Activated T-cell treated with anti-CD3 and anti-CD28 coated beads, Interleukin-2, amount 50 U/mL, for 4 hours (primary cell): Measurements from ENCODE around the gene PRKAA2. TPM values are rescaled to one million over a fixed set of nuclear protein-coding genes. Genes with fewer than 3 reads are reported as not detected.

ENCODE experiments used
- ATAC-seq, 2 donors: fragments of 200-7000 bp; cut with Tn5 transposase; one replicate each; pipeline ENCODE4 v1.10.0; 2021
- DNase-seq: peaks from one replicate; pipeline ENCODE4 v3.0.0-alpha.2; 2020
- H3K27me3 Mint-ChIP-seq: one replicate; pipeline ENCODE4 v1.8.0; 2021; ENCODE audit warnings: low read depth, mixed read lengths
- H3K36me3 Mint-ChIP-seq: one replicate; pipeline ENCODE4 v1.8.0; 2022; ENCODE audit warnings: mixed read lengths; ENCODE audit not compliant: insufficient read depth
- H3K4me1 Mint-ChIP-seq: one replicate; pipeline ENCODE4 v1.8.0; 2021; ENCODE audit warnings: low read depth, mixed read lengths
- H3K4me3 Mint-ChIP-seq: one replicate; pipeline ENCODE4 v1.8.0; 2021; ENCODE audit warnings: mild to moderate bottlenecking, moderate library complexity, mixed read lengths
- H3K9me3 Mint-ChIP-seq: one replicate; pipeline ENCODE4 v1.8.0; 2021; ENCODE audit warnings: mixed read lengths
- total RNA-seq, 3 donors: library from RNA; stranded (reverse); gene quantifications; one replicate each; pipeline ENCODE4 v1.2.1, GENCODE V29; 2021

Gene PRKAA2
- total RNA-seq, 3 donors from 2014 or later, result not detected

DNA sequence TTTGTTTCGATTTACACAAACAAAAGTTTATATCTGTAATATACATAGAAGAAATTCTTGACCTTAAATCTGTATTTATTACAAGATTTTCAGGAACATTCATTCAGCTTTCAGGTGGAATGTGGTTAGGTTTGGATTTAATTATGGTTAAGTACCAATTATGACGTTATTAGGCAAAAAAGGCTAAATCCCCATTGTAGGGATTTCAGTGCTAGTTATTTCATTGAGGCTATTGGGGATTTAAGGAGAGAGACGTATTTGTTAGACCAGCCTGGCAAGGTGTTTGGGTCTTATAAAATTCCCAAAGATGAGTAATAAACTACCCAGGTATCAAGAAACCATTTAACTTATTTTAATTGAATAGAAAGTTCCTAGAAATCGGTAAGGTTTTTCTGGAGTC, 26.0 kb downstream of the PRKAA2 start:
- H3K4me3 Mint-ChIP-seq, result no peak overlapping the region
- H3K36me3 Mint-ChIP-seq, result no peaks in the 10 kb centered on the region
- H3K27me3 Mint-ChIP-seq, result peaks cover 3% of the 10 kb centered on the region
- ATAC-seq (no peak), DNase-seq (no peak)
- H3K9me3 Mint-ChIP-seq, result no peaks in the 10 kb centered on the region
- H3K4me1 Mint-ChIP-seq, result no peaks in the 10 kb centered on the region

DNA sequence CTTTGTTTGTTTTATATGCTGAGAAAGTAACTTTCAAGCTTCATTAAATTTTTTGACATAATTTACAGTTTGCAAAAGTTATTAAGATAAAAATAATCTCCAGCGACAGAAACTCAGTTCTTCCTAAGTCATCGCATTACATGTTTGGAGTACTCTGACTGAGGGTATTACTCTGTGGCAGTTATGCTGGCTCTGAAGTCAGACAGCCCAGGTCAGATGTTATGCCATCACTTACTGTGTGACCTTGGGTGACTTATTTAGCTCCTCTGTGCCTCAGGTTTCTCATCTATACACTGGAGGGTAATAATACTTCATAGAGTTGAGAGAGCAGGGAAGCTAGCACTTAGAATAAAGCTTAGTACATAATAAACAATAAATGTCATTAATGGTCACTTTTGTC, 26.4 kb downstream of the PRKAA2 start:
- no peaks in the 10 kb centered on the region for H3K9me3 Mint-ChIP-seq
- ATAC-seq (no peak), DNase-seq (no peak)
- H3K27me3 Mint-ChIP-seq, result peaks cover 3% of the 10 kb centered on the region
- no peaks in the 10 kb centered on the region for H3K4me1 Mint-ChIP-seq
- H3K36me3 Mint-ChIP-seq, result no peaks in the 10 kb centered on the region
- H3K4me3 Mint-ChIP-seq, result no peak overlapping the region

DNA sequence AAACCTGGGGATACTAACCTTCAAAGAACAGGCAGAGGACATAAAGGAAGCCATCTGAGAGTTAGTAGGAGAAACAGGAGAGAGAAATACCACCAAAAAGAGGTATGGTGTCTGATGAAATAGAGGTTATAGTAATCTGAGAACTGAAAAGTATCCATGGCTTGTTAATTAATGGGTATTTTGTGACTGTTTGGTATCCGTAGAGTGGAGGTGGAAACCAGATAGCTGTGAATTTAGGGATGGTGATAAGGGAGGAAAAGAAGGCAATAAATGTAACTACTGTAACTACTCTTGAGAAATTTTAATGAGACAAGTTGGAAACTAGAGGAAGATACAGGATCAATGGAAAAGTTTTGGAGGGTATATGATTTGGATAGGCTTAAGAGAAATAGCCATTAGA, 27.5 kb downstream of the PRKAA2 start:
- Mint-ChIP-seq H3K9me3 (no peaks in the 10 kb centered on the region), H3K36me3 (no peaks in the 10 kb centered on the region), H3K4me1 (no peaks in the 10 kb centered on the region), H3K4me3 (no peak overlapping the region), H3K27me3 (peaks cover 3% of the 10 kb centered on the region)
- ATAC-seq, result no peak
- no peak for DNase-seq

DNA sequence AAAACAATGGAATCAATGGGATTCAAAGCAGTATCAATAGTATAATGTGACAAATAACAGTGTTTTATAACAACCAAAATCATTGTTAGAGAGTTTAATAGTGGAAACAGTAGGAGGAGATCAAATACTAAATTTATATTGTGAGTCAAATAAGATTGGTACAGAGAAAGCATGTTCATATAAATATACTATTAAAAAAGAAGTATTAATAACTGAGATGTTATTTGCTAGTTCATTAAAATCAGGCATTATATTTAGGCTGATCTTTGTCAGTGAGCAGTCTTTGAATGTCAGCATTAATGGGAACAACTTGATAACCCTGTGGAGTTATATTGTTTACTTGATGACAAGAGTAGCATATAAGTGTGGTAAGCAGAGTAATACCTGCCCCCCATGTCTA, 30.6 kb downstream of the PRKAA2 start:
- DNase-seq (no peak), ATAC-seq (no peak)
- Mint-ChIP-seq H3K36me3 (no peaks in the 10 kb centered on the region), H3K4me3 (no peak overlapping the region), H3K27me3 (peaks cover 3% of the 10 kb centered on the region), H3K9me3 (peaks cover 5% of the 10 kb centered on the region), H3K4me1 (no peaks in the 10 kb centered on the region)

DNA sequence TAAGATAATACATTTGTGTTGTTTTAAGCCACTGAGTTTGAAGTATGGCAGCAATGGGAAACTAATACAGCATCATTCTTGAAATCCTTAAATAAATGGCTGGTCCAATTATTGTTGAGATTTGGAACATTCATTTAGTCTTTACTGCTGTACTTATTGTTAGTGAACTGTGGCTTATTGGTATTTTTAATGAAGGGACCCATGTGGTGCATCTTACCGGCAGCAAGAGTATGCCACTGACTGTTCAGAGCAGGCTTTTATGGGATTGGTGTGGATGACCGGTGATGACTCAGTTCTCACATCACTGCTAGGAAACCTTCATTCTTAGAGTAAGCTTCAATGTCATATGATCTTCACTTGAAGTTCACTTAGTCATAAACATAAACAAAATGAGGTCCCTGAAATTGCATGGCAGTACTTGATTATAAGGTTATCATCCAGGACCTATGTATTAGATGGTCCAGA, 31.5 kb downstream of the PRKAA2 start:
- no peaks in the 10 kb centered on the region for H3K4me1 Mint-ChIP-seq
- no peak overlapping the region for H3K4me3 Mint-ChIP-seq
- DNase-seq (no peak), ATAC-seq (no peak)
- no peaks in the 10 kb centered on the region for H3K36me3 Mint-ChIP-seq
- H3K9me3 Mint-ChIP-seq, result peaks cover 5% of the 10 kb centered on the region
- peaks cover 3% of the 10 kb centered on the region for H3K27me3 Mint-ChIP-seq

DNA sequence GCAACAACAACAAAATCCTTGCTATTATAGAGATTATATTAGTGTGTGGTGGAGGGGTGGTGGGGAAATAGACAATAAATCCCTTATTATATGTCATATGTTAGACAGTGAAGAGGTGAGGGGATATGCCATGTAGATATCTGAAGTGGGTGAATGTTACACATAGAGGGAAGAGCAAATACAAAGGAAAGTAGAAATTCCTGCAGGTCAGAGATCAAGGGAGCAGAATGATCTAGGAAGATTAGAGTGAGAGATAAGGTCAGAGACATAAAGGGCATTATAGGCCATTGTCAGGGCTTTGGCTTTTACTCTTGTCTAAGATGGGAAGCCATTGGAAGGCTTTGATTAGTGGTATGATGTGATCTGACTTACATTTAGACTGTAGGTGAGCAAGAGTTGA, 38.5 kb downstream of the PRKAA2 start:
- Mint-ChIP-seq H3K4me1 (no peaks in the 10 kb centered on the region), H3K4me3 (no peak overlapping the region), H3K36me3 (no peaks in the 10 kb centered on the region), H3K27me3 (no peaks in the 10 kb centered on the region), H3K9me3 (peaks cover 5% of the 10 kb centered on the region)
- no peak for DNase-seq
- ATAC-seq, result no peak

DNA sequence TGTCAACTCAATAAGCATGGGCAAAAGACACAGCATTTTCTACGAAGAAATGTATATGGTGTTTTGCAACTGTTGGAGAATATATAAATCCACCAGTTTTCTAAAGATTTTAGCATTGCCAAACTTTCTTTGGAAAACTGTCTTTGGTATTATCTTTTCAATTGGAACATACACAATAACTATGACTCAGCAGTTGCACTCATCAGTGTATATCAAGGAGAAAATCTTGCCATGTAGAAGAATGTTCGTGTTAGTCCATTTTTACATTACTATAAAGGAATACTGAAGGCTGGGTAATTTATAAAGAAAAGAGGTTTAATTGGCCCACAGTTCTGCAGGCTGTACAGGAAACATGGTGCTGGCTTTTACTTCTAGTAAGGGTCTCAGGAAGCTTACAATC, 41.1 kb downstream of the PRKAA2 start:
- no peak for DNase-seq
- no peaks in the 10 kb centered on the region for H3K9me3 Mint-ChIP-seq
- no peaks in the 10 kb centered on the region for H3K27me3 Mint-ChIP-seq
- no peak overlapping the region for H3K4me3 Mint-ChIP-seq
- no peaks in the 10 kb centered on the region for H3K36me3 Mint-ChIP-seq
- ATAC-seq, result no peak
- H3K4me1 Mint-ChIP-seq, result no peaks in the 10 kb centered on the region

DNA sequence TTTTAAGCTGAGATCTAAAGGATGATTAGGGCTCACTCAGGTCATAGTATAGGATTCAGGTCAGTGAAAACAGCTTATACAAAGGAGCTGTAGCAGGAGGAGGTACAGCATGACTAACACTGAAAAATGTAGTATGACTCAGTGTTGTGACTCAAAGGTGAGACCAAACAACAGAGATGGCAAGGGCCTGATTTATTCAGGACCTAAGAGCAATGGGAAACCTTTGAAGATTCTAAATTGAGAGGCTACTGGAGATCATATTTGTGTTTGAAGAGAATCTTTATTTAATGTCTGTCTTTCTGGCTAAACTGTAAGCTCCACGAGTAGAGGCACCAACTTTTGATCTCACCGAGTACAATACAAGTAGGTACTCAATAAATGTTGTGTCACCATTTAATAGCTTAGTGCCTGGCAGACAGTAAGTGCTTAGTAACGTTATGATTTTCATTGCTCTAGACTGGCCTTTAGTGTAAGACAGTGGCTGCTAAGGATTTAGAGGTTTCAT, 43.5 kb downstream of the PRKAA2 start:
- no peaks in the 10 kb centered on the region for H3K27me3 Mint-ChIP-seq
- H3K4me1 Mint-ChIP-seq, result no peaks in the 10 kb centered on the region
- no peak for DNase-seq
- H3K4me3 Mint-ChIP-seq, result no peak overlapping the region
- no peaks in the 10 kb centered on the region for H3K9me3 Mint-ChIP-seq
- H3K36me3 Mint-ChIP-seq, result no peaks in the 10 kb centered on the region
- peak; percentile 77 to 89 for ATAC-seq

DNA sequence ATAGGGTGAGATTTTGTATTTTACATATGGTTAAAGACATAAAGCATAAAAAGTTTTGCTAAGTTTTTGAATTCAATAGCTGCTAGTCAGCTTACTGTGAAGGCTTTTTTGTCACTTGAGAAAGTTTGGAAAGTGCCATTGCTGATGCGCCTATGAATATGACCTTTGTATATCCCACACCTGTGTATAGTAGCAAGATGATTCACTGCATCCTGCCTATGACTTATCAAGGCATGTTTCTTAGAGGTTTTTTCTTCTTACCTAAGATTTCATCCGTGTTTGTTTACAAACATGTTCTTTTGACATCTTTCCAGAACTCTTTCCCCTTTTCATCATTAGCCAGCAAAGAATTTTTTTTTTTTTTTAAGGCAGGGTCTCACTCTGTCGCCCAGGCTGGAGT, 51.5 kb downstream of the PRKAA2 start:
- peaks cover 5% of the 10 kb centered on the region for H3K9me3 Mint-ChIP-seq
- H3K36me3 Mint-ChIP-seq, result no peaks in the 10 kb centered on the region
- H3K4me3 Mint-ChIP-seq, result no peak overlapping the region
- DNase-seq (no peak), ATAC-seq (no peak)
- H3K27me3 Mint-ChIP-seq, result peaks cover 2% of the 10 kb centered on the region
- no peaks in the 10 kb centered on the region for H3K4me1 Mint-ChIP-seq

DNA sequence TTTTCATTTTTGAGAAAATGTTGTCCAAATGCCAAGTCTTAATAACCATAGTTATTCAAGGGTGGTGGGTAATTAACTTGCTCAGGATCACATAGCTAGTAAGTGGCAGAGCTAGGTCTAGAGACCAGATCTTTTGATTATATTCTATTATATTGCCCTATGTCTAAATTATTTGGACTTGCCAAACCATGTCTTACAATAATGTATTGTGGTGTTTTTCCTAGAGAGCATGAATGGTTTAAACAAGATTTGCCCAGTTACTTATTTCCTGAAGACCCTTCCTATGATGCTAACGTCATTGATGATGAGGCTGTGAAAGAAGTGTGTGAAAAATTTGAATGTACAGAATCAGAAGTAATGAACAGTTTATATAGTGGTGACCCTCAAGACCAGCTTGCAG, 58.6 kb downstream of the PRKAA2 start:
- Mint-ChIP-seq H3K36me3 (no peaks in the 10 kb centered on the region), H3K4me3 (no peak overlapping the region), H3K4me1 (no peaks in the 10 kb centered on the region), H3K9me3 (peaks cover 13% of the 10 kb centered on the region), H3K27me3 (peaks cover 7% of the 10 kb centered on the region)
- ATAC-seq (no peak), DNase-seq (no peak)

DNA sequence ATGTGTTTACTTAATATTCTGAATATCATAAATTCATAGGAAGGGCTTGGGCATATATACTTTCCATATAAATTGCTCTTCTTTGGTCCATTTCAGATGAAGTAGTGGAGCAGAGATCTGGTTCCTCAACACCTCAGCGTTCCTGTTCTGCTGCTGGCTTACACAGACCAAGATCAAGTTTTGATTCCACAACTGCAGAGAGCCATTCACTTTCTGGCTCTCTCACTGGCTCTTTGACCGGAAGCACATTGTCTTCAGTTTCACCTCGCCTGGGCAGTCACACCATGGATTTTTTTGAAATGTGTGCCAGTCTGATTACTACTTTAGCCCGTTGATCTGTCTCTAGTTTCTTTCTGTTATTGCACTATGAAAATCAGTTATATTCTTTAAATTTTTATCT, 62.3 kb downstream of the PRKAA2 start:
- Mint-ChIP-seq H3K9me3 (peaks cover 6% of the 10 kb centered on the region), H3K36me3 (no peaks in the 10 kb centered on the region), H3K27me3 (peaks cover 16% of the 10 kb centered on the region), H3K4me1 (no peaks in the 10 kb centered on the region), H3K4me3 (no peak overlapping the region)
- DNase-seq, result no peak
- ATAC-seq, result no peak

DNA sequence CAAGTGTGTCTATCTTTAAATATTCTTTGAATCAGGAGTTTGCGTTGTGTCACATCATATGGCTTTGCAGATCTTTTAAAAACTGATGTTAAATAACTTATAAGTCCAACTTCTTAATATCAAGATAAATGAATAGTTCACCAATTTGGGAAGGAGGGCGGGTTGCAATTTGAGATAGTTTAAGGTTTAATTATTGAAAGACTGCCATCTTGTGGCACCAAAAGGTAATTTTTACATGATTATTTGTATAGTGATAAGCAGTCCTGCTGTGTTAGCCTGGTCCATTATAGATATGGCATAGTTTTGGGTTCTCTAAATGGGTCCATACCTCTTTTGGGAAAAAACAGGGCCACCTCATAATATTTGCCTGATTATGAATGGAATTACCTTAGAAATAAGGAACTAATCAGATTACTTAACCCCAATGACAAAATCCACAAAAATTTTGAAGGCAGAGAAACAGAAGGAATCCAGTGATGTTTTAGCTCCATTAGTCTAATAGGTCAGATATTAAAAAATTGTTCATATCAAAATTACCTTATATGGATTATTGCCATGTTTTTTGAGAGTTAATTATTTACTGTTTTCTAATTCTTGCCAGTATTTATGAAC, 64.3 kb downstream of the PRKAA2 start:
- no peak for DNase-seq
- H3K4me1 Mint-ChIP-seq, result no peaks in the 10 kb centered on the region
- H3K27me3 Mint-ChIP-seq, result peaks cover 16% of the 10 kb centered on the region
- ATAC-seq, result no peak
- H3K9me3 Mint-ChIP-seq, result no peaks in the 10 kb centered on the region
- H3K4me3 Mint-ChIP-seq, result no peak overlapping the region
- H3K36me3 Mint-ChIP-seq, result no peaks in the 10 kb centered on the region

DNA sequence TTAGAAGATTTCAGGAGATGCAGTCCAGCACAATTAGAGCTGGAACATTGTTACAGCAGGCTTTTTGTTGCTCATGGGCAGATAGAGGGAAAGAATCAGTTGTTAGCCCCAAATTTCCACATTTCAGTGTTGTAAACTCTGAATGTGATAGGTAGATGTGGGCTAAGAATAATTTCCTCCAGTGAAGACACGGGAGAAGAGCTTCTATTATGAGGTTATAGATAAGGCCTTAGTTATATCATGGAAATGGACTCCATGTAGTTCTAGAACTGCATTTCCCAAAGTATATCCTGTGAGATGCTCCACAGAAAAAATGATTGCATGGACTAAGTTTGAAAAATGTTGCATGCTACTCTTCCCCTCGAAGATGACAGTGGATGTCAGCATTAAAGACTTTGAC, 64.9 kb downstream of the PRKAA2 start:
- Mint-ChIP-seq H3K4me3 (no peak overlapping the region), H3K4me1 (no peaks in the 10 kb centered on the region), H3K36me3 (no peaks in the 10 kb centered on the region), H3K27me3 (peaks cover 16% of the 10 kb centered on the region), H3K9me3 (no peaks in the 10 kb centered on the region)
- no peak for DNase-seq
- no peak for ATAC-seq

DNA sequence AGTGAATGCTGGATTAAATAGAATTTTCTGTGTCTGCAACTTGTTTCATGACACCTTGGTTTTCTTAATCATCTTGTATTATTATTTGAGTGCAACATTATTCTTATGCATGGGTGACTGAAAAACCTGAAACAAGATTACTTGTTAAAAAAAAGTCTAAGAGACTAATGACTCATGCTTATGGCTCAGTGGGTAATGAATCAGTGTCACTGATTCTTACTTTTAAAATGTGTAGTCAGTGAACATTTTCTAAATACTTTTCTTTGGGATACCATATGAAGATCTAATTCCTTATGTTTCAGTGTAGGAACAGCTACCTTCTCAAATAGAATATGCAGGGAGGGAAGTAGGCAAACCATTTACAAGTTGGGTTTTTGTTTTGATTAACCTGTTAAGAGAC, 65.5 kb downstream of the PRKAA2 start:
- DNase-seq (no peak), ATAC-seq (no peak)
- peaks cover 16% of the 10 kb centered on the region for H3K27me3 Mint-ChIP-seq
- H3K4me1 Mint-ChIP-seq, result no peaks in the 10 kb centered on the region
- no peaks in the 10 kb centered on the region for H3K9me3 Mint-ChIP-seq
- no peak overlapping the region for H3K4me3 Mint-ChIP-seq
- no peaks in the 10 kb centered on the region for H3K36me3 Mint-ChIP-seq

DNA sequence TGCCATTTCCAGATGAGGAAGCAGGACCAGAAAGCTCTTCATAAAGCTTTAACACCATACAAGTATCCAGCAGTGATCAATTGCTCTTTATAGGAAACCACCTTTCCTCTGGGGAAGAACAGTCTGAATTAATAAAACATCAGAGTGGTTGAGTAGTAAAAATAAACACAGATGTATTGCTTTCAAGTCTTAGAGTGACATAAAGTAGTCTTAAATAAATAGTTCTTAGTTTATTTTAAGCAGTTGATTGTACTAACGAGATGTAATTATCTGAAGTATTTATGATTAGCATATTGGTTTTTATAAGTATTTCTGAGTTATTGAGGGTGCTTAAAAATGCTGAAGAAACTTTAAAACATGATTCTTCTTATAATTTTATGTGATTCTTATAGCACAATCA, 67.0 kb downstream of the PRKAA2 start:
- Mint-ChIP-seq H3K36me3 (no peaks in the 10 kb centered on the region), H3K27me3 (peaks cover 14% of the 10 kb centered on the region), H3K4me1 (no peaks in the 10 kb centered on the region), H3K9me3 (no peaks in the 10 kb centered on the region), H3K4me3 (no peak overlapping the region)
- DNase-seq (no peak), ATAC-seq (no peak)

DNA sequence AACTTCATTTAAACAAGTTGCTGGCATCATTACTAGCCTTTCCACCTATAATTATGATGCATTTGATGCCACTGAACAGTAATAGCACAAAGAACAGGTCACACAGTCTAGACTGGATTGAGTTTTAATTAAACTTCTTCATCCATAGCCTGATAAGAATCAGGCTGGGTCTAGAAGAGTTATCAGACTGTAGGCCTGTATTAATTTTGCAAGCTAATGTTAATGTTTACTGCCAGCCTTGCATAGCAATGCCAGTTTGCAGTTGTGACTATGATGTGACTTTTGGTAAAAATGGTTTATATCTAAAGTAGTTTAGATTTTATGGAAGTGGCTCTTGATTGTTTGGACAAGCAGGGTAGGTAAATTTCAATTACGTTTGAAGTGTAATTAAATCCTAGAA, 68.0 kb downstream of the PRKAA2 start:
- no peak for DNase-seq
- Mint-ChIP-seq H3K9me3 (no peaks in the 10 kb centered on the region), H3K36me3 (no peaks in the 10 kb centered on the region), H3K4me1 (no peaks in the 10 kb centered on the region), H3K27me3 (peaks cover 13% of the 10 kb centered on the region), H3K4me3 (no peak overlapping the region)
- no peak for ATAC-seq
